ENCODE measurements around the gene ADD3. TPM values are rescaled to one million over a fixed set of nuclear protein-coding genes. Genes with fewer than 3 reads are reported as not detected.

ADD3 gene
- total RNA-seq, 4 donors from 2014 or later = 91.9 to 185 (median 155) TPM

DNA sequence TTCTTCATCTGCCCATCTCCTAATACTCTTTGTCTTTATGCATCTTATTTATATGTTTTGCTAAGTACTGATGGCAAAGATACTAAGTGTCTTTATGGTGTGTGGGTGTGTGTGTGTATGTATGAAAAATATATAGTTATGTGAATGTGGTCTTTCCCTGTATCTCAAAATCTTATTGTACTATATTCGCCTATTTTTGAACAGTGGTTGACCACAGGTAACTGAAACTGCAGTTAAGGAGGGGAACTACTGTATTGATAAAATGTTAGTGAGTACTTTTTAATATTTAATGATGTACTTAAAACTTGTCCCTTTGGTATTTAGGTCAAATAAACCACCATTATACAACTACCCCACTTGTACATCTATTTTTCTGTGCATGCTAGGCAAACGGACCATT, 85.9 kb downstream of the ADD3 start:
- TF ChIP-seq, protein P1, sequence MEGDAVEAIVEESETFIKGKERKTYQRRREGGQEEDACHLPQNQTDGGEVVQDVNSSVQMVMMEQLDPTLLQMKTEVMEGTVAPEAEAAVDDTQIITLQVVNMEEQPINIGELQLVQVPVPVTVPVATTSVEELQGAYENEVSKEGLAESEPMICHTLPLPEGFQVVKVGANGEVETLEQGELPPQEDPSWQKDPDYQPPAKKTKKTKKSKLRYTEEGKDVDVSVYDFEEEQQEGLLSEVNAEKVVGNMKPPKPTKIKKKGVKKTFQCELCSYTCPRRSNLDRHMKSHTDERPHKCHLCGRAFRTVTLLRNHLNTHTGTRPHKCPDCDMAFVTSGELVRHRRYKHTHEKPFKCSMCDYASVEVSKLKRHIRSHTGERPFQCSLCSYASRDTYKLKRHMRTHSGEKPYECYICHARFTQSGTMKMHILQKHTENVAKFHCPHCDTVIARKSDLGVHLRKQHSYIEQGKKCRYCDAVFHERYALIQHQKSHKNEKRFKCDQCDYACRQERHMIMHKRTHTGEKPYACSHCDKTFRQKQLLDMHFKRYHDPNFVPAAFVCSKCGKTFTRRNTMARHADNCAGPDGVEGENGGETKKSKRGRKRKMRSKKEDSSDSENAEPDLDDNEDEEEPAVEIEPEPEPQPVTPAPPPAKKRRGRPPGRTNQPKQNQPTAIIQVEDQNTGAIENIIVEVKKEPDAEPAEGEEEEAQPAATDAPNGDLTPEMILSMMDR (IDR thresholded peaks at IDR 0.05) = no peak
- TF ChIP-seq POLR2A (IDR thresholded peaks at IDR 0.05) = no peak
- H3K4me3 ChIP-seq (ENCODE audit: low read depth, poor library complexity, severe bottlenecking) = no peak overlapping the region
- DNase-seq (ENCODE audit: low spot score in 2 of 2) = no peak
- intact Hi-C loops (cut with DNase I; ENCODE audit: low total_unique reads) = no loop called here
- WGBS, 2 donors = 82 to 83% methylated on average over 2 of the region's 2 CpGs

DNA sequence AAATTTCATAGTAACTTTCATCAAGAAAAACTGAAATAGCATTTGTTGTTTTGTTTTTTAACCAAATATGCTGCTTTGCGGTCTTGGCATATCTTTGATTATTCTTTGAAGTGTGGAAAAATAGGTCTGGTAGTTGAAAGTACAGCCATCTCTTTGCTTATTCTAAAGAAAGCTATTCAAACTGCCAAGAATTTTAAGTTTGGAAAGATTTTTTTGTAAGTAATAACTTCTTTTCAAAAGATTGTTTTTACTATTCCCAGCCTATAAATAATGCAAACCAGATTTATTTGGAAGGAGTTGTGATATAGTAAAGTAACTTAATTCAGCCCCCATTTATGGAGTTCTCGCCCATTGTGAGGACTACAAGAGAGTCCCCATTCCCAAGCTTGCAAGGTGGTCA, 87.0 kb downstream of the ADD3 start:
- TF ChIP-seq, protein P1 (IDR thresholded peaks at IDR 0.05) = no peak
- TF ChIP-seq POLR2A (IDR thresholded peaks at IDR 0.05) = no peak
- WGBS, 2 donors = 70 to 74% methylated on average over 2 of the region's 2 CpGs
- no peak for DNase-seq (ENCODE audit: low spot score in 2 of 2)
- intact Hi-C loops (cut with DNase I; ENCODE audit: low total_unique reads) = no loop called here
- H3K4me3 ChIP-seq (ENCODE audit: low read depth, poor library complexity, severe bottlenecking) = no peak overlapping the region

DNA sequence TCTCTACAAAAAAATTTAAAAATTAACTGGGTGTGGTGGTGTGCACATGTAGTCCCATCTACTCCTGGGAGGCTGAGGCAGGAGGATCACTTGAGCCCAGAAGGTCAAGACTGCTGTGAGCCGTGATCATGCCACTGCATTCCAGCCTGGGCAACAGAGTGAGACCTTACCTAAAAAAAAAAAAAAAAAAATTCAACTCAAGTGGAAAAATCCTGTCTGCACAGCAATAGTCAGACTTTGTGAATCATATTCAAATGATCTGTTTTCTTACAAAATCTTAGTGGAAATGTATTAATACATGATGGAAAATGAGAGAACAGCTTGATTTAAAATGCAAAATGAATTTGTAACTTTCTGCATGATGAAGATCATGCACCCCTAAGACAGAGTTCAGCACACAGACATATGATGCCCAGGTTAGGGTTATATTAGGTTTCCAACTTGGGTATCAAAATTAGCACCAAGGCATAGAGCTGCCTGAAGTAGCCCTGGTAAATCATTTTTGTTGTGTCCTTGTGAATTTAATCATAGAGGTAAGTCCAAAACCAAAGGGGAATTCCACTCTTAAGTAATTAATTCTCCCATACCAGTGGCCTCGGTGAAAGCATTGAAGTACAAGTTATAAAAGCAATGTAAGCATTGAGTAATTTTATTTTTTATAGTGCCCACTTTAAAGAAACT, 93.8 kb downstream of the ADD3 start:
- WGBS, 2 donors = 75 to 81% methylated on average over 2 of the region's 2 CpGs
- intact Hi-C loops (cut with DNase I; ENCODE audit: low total_unique reads) = no loop called here
- no peak for DNase-seq (ENCODE audit: low spot score in 2 of 2)
- TF ChIP-seq, protein P1 (IDR thresholded peaks at IDR 0.05) = no peak
- no peak for TF ChIP-seq POLR2A (IDR thresholded peaks at IDR 0.05)
- H3K4me3 ChIP-seq (ENCODE audit: low read depth, poor library complexity, severe bottlenecking) = no peak overlapping the region

DNA sequence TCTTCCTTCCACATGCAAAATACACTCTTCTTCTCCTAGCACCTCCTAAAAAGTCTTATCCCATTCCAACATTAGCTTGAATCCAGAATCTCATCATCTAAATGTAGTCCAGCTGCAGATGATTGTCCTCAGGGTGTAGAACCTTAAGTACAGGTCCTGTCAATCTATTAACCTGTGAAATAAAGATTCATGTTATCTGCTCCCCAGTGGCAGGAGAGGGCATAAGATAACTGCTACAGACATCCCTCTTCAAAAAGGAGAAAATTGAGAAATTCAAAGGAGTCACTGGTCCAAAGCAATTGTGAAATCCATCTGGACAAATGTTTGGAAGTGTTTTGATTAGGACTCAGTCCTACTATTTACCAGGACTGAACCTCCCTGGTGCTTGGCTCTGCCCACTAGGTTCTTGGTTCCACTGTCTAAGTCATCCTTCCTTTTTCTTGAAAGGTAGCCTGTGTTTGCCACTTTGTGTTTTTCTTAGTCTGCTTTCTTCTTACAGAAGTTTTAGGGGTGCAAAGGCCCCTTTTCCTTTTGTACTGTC, 96.2 kb downstream of the ADD3 start:
- H3K4me3 ChIP-seq (ENCODE audit: low read depth, poor library complexity, severe bottlenecking) = no peak overlapping the region
- TF ChIP-seq POLR2A (IDR thresholded peaks at IDR 0.05) = no peak
- TF ChIP-seq, protein P1 (IDR thresholded peaks at IDR 0.05) = no peak
- intact Hi-C loops (cut with DNase I; ENCODE audit: low total_unique reads) = no loop called here
- no peak for DNase-seq (ENCODE audit: low spot score in 2 of 2)

DNA sequence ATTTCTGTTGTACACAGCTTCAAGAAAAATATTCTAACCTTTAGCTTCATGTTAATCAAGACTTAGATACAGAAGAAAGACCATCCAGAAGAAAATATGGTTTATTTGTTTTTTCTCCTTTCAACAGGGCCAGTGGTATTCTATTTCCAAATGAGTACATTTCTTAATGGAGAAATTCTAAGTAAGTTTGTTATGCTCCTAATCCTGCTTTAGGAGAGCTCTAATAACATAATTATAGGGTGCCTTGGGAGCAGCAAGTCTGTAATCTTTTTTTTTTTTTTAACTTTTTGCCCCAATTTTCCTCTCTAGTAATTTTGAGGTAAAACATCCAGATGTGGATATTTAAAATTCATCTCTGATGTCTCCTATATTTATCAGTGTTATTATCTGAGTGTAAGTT, 98.1 kb downstream of the ADD3 start:
- no peak for DNase-seq (ENCODE audit: low spot score in 2 of 2)
- intact Hi-C loops (cut with DNase I; ENCODE audit: low total_unique reads) = no loop called here
- H3K4me3 ChIP-seq (ENCODE audit: low read depth, poor library complexity, severe bottlenecking) = no peak overlapping the region
- TF ChIP-seq, protein P1 (IDR thresholded peaks at IDR 0.05) = no peak
- no peak for TF ChIP-seq POLR2A (IDR thresholded peaks at IDR 0.05)

DNA sequence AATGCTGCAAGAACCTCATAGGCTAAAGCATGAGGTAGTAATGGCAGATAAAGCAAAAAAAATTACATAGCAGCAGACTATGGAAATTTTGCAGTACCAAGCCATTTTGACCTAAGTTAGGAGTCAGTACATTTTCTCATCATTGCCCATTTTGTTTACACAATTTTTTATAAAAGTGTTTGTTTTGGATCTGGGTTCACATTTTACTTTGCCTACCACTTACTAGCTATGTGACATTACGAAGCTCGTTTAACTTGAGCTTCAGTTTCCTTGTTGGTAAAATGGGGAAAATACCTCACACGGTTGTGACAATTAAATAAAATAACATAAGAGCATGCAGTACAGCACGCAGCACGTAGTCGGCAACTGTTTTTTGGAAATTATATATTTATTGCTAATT, 99.6 kb downstream of the ADD3 start:
- H3K4me3 ChIP-seq (ENCODE audit: low read depth, poor library complexity, severe bottlenecking) = no peak overlapping the region
- WGBS, 2 donors = 92 to 96% methylated on average over 6 of the region's 6 CpGs

More for the DNA sequence above, 99.6 kb downstream of the ADD3 start:
- no peak for DNase-seq (ENCODE audit: low spot score in 2 of 2)
- intact Hi-C loops (cut with DNase I; ENCODE audit: low total_unique reads) = no loop called here
- TF ChIP-seq, protein P1 (IDR thresholded peaks at IDR 0.05) = no peak
- no peak for TF ChIP-seq POLR2A (IDR thresholded peaks at IDR 0.05)
